Fibroblast of lung (primary cell): ENCODE results near the gene ATG101. TPM values are rescaled to one million over a fixed set of nuclear protein-coding genes. Genes with fewer than 3 reads are reported as not detected.

ENCODE experiments used
- DNase-seq, 2 donors: peaks; one replicate each; pipeline versions ENCODE4 v3.0.0 to v3.0.0-alpha.2; 2010; ENCODE audit warnings: low read depth in 2 of 2
- H2AFZ ChIP-seq: 2 replicates; pipeline ENCODE4 v1.5.1; 2012; ENCODE audit warnings: low read length, control low read depth, inconsistent platforms
- H3K27ac ChIP-seq: 2 replicates; pipeline ENCODE4 v1.5.1; 2011; ENCODE audit warnings: low read length, control low read depth; ENCODE audit not compliant: insufficient read depth
- H3K27me3 ChIP-seq: 2 replicates; pipeline ENCODE4 v1.5.1; 2011; ENCODE audit warnings: mild to moderate bottlenecking, low read length; ENCODE audit not compliant: control insufficient read depth, insufficient read depth
- H3K36me3 ChIP-seq: 2 replicates; pipeline ENCODE4 v1.5.1; 2011; ENCODE audit warnings: low read length; ENCODE audit not compliant: control insufficient read depth, insufficient read depth
- H3K4me1 ChIP-seq: 2 replicates; pipeline ENCODE4 v1.5.1; 2011; ENCODE audit warnings: low read length; ENCODE audit not compliant: control insufficient read depth, insufficient read depth; ENCODE audit errors: extremely low read depth
- H3K4me2 ChIP-seq: 2 replicates; pipeline ENCODE4 v1.5.1; 2011; ENCODE audit warnings: low read length, control low read depth; ENCODE audit not compliant: insufficient read depth; ENCODE audit errors: extremely low read depth
- H3K4me3 ChIP-seq, 4 experiments: fragments of 200-600 bp in 1 of 4; sonication (generic) in 1 of 4; replicated peaks in 1 of 4; 2 replicates each; pipeline ENCODE4 v1.5.1; 2011 to 2016; ENCODE audit warnings: low read length in 4 of 4, low read depth in 3 of 4, mild to moderate bottlenecking in 3 of 4, control low read depth in 2 of 4, inconsistent platforms in 1 of 4, mixed read lengths in 1 of 4; ENCODE audit not compliant: insufficient read depth in 1 of 4; ENCODE audit errors: control extremely low read depth in 1 of 4
- H3K79me2 ChIP-seq: 2 replicates; pipeline ENCODE4 v1.5.1; 2012; ENCODE audit warnings: mild to moderate bottlenecking, low read length, inconsistent platforms; ENCODE audit not compliant: control insufficient read depth, insufficient read depth
- H3K9ac ChIP-seq: 2 replicates; pipeline ENCODE4 v1.5.1; 2011; ENCODE audit warnings: mild to moderate bottlenecking, low read length, control low read depth; ENCODE audit not compliant: insufficient read depth
- H3K9me3 ChIP-seq: 2 replicates; pipeline ENCODE4 v1.5.1; 2012; ENCODE audit warnings: low read depth, low read length; ENCODE audit not compliant: control insufficient read depth, insufficient read depth
- H4K20me1 ChIP-seq: 2 replicates; pipeline ENCODE4 v1.5.1; 2011; ENCODE audit warnings: low read length; ENCODE audit not compliant: control insufficient read depth, insufficient read depth; ENCODE audit errors: extremely low read depth
- CTCF ChIP-seq, 2 donors: IDR thresholded peaks in 1 of 2; conservative IDR thresholded peaks in 1 of 2; 1 replicate in 1 of 2; 2 replicates in 1 of 2; pipeline ENCODE4 v1.5.1; 2011 to 2012; ENCODE audit warnings: low read length in 2 of 2, control low read depth in 1 of 2, inconsistent platforms in 1 of 2, low read depth in 1 of 2, mild to moderate bottlenecking in 1 of 2
- EZH2 ChIP-seq: IDR thresholded peaks from 2 replicates; pipeline ENCODE4 v1.5.1; 2012; ENCODE audit warnings: low read length, control low read depth, mild to moderate bottlenecking; ENCODE audit errors: missing control alignments
- polyA plus RNA-seq, 2 donors: library from polyadenylated mRNA; depleted of rRNA in 1 of 2; stranded (reverse) in 1 of 2; unstranded in 1 of 2; fragments of >200 nt; gene quantifications; 2 replicates each; pipeline ENCODE4 v1.2.1, GENCODE V29; 2011 to 2012; ENCODE audit warnings: missing spikeins in 1 of 2
- total RNA-seq: library from RNA; depleted of rRNA; stranded (reverse); fragments of >200 nt; gene quantifications from 2 replicates; pipeline ENCODE4 v1.2.1, GENCODE V29; 2014

ATG101 gene
- total and polyA plus RNA-seq, 2 donors (not counting 1 experiment from before 2014, with no cell fraction given) = 82.9 to 90.3 TPM

GRCh38 chr12:52041695-52042123, 28.1 kb upstream of the ATG101 start:
- Histone ChIP-seq H3K27ac (no peak overlapping the region), H3K79me2 (no peaks in the 10 kb centered on the region), H3K4me1 (peaks cover 16% of the 10 kb centered on the region), H3K4me3 (no peak overlapping the region), H3K9ac (no peak overlapping the region), H3K4me2 (no peak overlapping the region), H3K9me3 (no peaks in the 10 kb centered on the region), H2AFZ (no peak overlapping the region), H3K27me3 (no peaks in the 10 kb centered on the region), H3K36me3 (no peaks in the 10 kb centered on the region), H4K20me1 (no peaks in the 10 kb centered on the region)
- peak in 1 of 2 donors; percentile 59 for DNase-seq
- TF ChIP-seq CTCF (conservative IDR thresholded peaks at IDR 0.05 in 1 of 2, IDR thresholded peaks at IDR 0.05 in 1 of 2; ENCODE audit: low read depth in 1 of 2, low read length in 2 of 2) (no peak), EZH2 (no peak)

DNA sequence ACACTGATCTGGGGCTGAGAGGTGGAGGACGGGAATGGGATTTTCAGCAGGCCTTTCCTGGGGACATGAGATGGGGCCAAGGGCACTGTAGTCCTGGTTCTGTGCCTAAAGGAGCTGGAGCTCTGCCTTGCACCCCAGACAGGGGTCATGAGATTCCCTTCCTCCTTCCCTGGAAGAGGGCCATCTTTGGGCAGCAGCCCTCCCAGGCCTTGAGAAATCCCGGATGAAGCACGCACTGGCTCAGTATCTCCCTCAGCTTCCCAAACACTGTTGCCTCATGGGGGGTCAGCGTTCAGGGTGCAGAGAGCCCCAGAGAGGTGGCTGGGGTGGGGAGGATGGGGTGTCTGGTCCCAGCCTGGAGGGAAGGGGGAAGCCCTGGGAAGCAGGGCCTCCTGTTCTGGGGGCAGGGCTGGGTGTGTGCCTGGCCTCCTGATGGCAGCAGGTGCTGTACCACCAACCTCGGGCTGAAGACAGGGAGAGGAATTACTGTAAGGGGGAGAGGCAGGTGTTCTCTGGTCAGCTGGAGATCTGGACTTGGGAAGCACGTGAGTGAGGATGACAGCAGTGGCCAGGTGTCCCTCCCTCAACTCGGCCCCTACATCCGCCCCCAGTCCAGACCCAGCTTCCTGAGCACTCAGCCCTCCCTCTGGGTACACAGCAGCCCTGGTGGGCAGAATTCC, 26.9 kb upstream of the ATG101 start:
- Histone ChIP-seq H3K9ac (no peak overlapping the region), H3K9me3 (no peaks in the 10 kb centered on the region), H4K20me1 (no peaks in the 10 kb centered on the region), H3K27ac (peak overlapping the region; percentile 89), H3K36me3 (no peaks in the 10 kb centered on the region), H3K4me1 (peaks cover 16% of the 10 kb centered on the region), H2AFZ (no peak overlapping the region), H3K27me3 (no peaks in the 10 kb centered on the region), H3K79me2 (no peaks in the 10 kb centered on the region), H3K4me3 (no peak overlapping the region), H3K4me2 (no peak overlapping the region)
- TF ChIP-seq EZH2 (no peak), CTCF (conservative IDR thresholded peaks at IDR 0.05 in 1 of 2, IDR thresholded peaks at IDR 0.05 in 1 of 2; ENCODE audit: low read depth in 1 of 2, low read length in 2 of 2) (no peak)
- no peak for DNase-seq

DNA sequence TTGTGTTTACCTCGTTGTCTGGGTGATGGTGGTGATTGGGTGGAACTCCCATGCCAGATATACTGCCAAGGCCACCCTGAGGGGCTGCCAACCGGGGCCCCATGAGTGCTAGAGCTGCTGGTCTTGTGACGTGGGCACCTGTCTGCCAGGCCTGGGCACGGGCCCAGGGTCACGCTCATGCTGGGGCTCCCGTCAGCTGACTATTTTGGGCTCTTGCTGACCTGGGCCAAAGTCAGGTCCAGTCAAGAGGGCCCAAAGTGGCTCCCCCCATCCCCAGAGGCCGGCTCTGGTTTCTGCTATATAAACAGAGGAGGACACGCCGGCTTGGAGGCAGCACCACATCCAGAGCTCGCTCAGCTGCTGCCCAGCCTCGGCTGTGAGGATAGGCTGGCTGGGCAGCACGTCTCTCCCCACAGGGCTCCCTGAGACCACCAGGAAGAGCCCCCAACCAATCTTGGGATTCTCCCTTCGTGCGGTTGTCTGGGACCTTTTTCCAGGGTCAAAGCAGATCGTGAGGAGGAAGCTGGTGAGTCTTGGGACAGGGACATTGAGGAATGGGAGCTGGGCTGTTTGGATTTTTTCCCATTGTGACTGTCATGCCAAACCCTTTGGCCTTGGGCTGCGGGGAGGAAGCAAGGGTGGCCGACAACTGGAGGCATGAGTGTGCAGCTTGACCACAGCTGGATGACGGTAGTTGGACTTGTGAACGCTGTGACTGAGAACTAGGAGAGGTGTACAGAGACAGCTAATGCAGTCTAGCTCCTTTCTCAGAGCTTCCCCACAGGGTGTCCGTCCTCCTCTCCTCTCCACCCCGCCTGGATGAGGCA, 26.2 kb upstream of the ATG101 start:
- Histone ChIP-seq H3K27me3 (no peaks in the 10 kb centered on the region), H4K20me1 (no peaks in the 10 kb centered on the region), H2AFZ (no peak overlapping the region), H3K27ac (peak overlapping the region; percentile 89), H3K9me3 (no peaks in the 10 kb centered on the region), H3K36me3 (no peaks in the 10 kb centered on the region), H3K4me3 (peak overlapping the region in 1 of 4 experiments; percentile 37), H3K79me2 (no peaks in the 10 kb centered on the region), H3K4me2 (peak overlapping the region; percentile 65), H3K4me1 (peaks cover 16% of the 10 kb centered on the region), H3K9ac (peak overlapping the region; percentile 39)
- no peak for DNase-seq
- TF ChIP-seq EZH2 (no peak), CTCF (conservative IDR thresholded peaks at IDR 0.05 in 1 of 2, IDR thresholded peaks at IDR 0.05 in 1 of 2; ENCODE audit: low read depth in 1 of 2, low read length in 2 of 2) (no peak)
